Panc1 (cell line): ENCODE data around the gene DPPA5.

Experiments
- SIN3A ChIP-seq: IDR thresholded peaks from 2 replicates; pipeline ENCODE4 v1.6.1; 2012; ENCODE audit warnings: low read depth, mild to moderate bottlenecking, low read length, moderate library complexity, borderline replicate concordance; ENCODE audit not compliant: insufficient read depth
- TCF7L2 ChIP-seq: IDR thresholded peaks from 2 replicates; pipeline ENCODE4 v1.6.1; 2011; ENCODE audit warnings: mild to moderate bottlenecking, low read depth, low read length, inconsistent platforms
- TF ChIP-seq, protein P1 (sequence below): fragments of 450-650 bp; IDR thresholded peaks from 2 replicates; pipeline ENCODE4 v1.5.1; 2017; ENCODE audit warnings: mild to moderate bottlenecking
- TF ChIP-seq, protein P2 (sequence below), 2 experiments: IDR thresholded peaks; 2 replicates each; pipeline ENCODE4 v1.6.1; 2011 to 2012; ENCODE audit warnings: low read depth in 2 of 2, control low read depth in 1 of 2, low read length in 1 of 2, mild to moderate bottlenecking in 1 of 2, moderate library complexity in 1 of 2; ENCODE audit not compliant: insufficient read depth in 1 of 2

DNA sequence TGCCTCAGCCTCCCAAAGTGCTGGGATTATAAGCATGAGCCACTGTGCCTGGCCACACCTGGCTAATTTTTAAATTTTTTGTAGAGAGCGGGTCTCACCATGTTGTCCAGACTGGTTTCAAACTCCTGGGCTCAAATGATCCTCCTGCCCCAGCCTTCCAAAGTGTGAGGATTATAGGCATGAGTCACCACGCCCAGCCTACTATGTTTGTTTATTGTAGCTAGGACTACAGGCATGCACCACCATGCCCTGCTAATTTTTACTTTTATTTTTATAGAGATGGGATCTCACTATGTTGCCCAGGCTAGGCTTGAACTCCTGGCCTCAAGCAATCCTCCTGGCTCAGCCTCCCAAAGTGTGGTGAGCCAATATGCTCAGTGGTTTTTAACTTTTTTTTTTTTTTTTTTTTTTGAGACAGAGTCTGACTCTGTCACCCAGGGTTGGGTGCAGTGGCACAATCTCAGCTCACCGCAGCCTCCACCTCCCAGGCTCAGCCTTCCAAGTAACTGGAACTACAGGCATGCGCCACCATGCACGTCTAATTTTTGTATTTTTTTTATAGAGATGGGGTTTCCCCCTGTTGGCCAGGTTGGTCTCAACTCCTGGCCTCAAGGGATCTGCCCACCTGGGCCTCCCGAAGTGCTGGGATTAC is 28.5 kb upstream of the DPPA5 start:
- TF ChIP-seq, protein P1, sequence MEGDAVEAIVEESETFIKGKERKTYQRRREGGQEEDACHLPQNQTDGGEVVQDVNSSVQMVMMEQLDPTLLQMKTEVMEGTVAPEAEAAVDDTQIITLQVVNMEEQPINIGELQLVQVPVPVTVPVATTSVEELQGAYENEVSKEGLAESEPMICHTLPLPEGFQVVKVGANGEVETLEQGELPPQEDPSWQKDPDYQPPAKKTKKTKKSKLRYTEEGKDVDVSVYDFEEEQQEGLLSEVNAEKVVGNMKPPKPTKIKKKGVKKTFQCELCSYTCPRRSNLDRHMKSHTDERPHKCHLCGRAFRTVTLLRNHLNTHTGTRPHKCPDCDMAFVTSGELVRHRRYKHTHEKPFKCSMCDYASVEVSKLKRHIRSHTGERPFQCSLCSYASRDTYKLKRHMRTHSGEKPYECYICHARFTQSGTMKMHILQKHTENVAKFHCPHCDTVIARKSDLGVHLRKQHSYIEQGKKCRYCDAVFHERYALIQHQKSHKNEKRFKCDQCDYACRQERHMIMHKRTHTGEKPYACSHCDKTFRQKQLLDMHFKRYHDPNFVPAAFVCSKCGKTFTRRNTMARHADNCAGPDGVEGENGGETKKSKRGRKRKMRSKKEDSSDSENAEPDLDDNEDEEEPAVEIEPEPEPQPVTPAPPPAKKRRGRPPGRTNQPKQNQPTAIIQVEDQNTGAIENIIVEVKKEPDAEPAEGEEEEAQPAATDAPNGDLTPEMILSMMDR, result no peak
- TF ChIP-seq, protein P2, sequence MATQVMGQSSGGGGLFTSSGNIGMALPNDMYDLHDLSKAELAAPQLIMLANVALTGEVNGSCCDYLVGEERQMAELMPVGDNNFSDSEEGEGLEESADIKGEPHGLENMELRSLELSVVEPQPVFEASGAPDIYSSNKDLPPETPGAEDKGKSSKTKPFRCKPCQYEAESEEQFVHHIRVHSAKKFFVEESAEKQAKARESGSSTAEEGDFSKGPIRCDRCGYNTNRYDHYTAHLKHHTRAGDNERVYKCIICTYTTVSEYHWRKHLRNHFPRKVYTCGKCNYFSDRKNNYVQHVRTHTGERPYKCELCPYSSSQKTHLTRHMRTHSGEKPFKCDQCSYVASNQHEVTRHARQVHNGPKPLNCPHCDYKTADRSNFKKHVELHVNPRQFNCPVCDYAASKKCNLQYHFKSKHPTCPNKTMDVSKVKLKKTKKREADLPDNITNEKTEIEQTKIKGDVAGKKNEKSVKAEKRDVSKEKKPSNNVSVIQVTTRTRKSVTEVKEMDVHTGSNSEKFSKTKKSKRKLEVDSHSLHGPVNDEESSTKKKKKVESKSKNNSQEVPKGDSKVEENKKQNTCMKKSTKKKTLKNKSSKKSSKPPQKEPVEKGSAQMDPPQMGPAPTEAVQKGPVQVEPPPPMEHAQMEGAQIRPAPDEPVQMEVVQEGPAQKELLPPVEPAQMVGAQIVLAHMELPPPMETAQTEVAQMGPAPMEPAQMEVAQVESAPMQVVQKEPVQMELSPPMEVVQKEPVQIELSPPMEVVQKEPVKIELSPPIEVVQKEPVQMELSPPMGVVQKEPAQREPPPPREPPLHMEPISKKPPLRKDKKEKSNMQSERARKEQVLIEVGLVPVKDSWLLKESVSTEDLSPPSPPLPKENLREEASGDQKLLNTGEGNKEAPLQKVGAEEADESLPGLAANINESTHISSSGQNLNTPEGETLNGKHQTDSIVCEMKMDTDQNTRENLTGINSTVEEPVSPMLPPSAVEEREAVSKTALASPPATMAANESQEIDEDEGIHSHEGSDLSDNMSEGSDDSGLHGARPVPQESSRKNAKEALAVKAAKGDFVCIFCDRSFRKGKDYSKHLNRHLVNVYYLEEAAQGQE (IDR thresholded peaks at IDR 0.05; ENCODE audit: insufficient read depth in 1 of 2, low read depth in 2 of 2, low read length in 1 of 2), result no peak
- TF ChIP-seq SIN3A, result no peak
- no peak for TF ChIP-seq TCF7L2
